H1 (cell line): ENCODE data around the gene AP3M1. TPM values are rescaled to one million over a fixed set of nuclear protein-coding genes. Genes with fewer than 3 reads are reported as not detected.

Source experiments
- CTCF ChIA-PET: fragments of 300-600 bp; sonication (Branson Sonifier 250); formaldehyde crosslinking; loops from one replicate; lab custom pipeline; 2021; ENCODE audit not compliant: partially characterized antibody; lab: Charles Lee
- POLR2A ChIA-PET: fragments of 300-600 bp; sonication (Branson Sonifier 250); formaldehyde crosslinking; loops from one replicate; lab custom pipeline; 2021; ENCODE audit warnings: inconsistent platforms; ENCODE audit not compliant: partially characterized antibody; lab: Charles Lee
- DNase-seq, 2 experiments: peaks; one replicate each; pipeline versions ENCODE4 v3.0.0 to v3.0.0-alpha.2; 2010 to 2022; ENCODE audit warnings: low spot score in 2 of 2, low read depth in 1 of 2, mixed read lengths in 1 of 2
- FAIRE-seq: peaks from 2 replicates; lab custom pipeline; 2011; peaks lifted over from hg19 to GRCh38; lab: Jason Lieb, UNC
- H2AFZ ChIP-seq: 2 replicates; pipeline ENCODE4 v1.8.1; 2012; ENCODE audit warnings: low read length, inconsistent platforms
- H2AK5ac ChIP-seq: 2 replicates; pipeline ENCODE4 v1.6.1; 2013; ENCODE audit warnings: low read depth, low read length
- H2BK120ac ChIP-seq: replicated peaks from 2 replicates; pipeline ENCODE3; 2013; ENCODE audit warnings: low read depth, low read length, inconsistent platforms
- H2BK12ac ChIP-seq: 2 replicates; pipeline ENCODE4 v1.6.1; 2013; ENCODE audit warnings: low read depth, low read length
- H2BK15ac ChIP-seq: 2 replicates; pipeline ENCODE4 v1.6.1; 2013; ENCODE audit warnings: low read length
- H2BK20ac ChIP-seq: 2 replicates; pipeline ENCODE4 v1.6.1; 2013; ENCODE audit warnings: low read length
- H2BK5ac ChIP-seq: 2 replicates; pipeline ENCODE4 v1.6.1; 2013; ENCODE audit warnings: low read depth, low read length
- H3K14ac ChIP-seq: 2 replicates; pipeline ENCODE4 v1.6.1; 2013; ENCODE audit warnings: inconsistent platforms; ENCODE audit not compliant: insufficient read length
- H3K18ac ChIP-seq: 2 replicates; pipeline ENCODE4 v1.6.1; 2013; ENCODE audit warnings: low read length; ENCODE audit errors: extremely low read depth
- H3K23ac ChIP-seq: 2 replicates; pipeline ENCODE4 v1.6.1; 2013; ENCODE audit warnings: inconsistent platforms; ENCODE audit not compliant: insufficient read length
- H3K23me2 ChIP-seq: 2 replicates; pipeline ENCODE4 v1.6.1; 2013; ENCODE audit warnings: low read depth, low read length
- H3K27ac ChIP-seq: 2 replicates; pipeline ENCODE4 v1.6.1; 2011; ENCODE audit warnings: low read depth, low read length, inconsistent platforms
- H3K27me3 ChIP-seq, 4 experiments: replicated peaks in 1 of 4; 1 replicate in 1 of 4; 2 replicates in 3 of 4; pipeline versions ENCODE4 v1.6.1 to v1.8.1; 2011 to 2013; ENCODE audit warnings: low read length in 3 of 4, mild to moderate bottlenecking in 3 of 4, inconsistent platforms in 2 of 4, mixed read lengths in 2 of 4, moderate library complexity in 1 of 4; ENCODE audit not compliant: control insufficient read depth in 3 of 4, insufficient read depth in 3 of 4; ENCODE audit errors: extremely low read depth in 1 of 4
- H3K36me3 ChIP-seq, 4 experiments: 2 replicates each; pipeline versions ENCODE4 v1.6.1 to v1.8.1; 2011 to 2013; ENCODE audit warnings: mild to moderate bottlenecking in 4 of 4, low read length in 3 of 4, moderate library complexity in 2 of 4, control low read depth in 1 of 4, inconsistent platforms in 1 of 4; ENCODE audit not compliant: insufficient read depth in 4 of 4, control insufficient read depth in 2 of 4
- H3K4ac ChIP-seq: replicated peaks from 2 replicates; pipeline ENCODE3; 2013; ENCODE audit warnings: low read length, low read depth, mixed read lengths, inconsistent platforms; ENCODE audit not compliant: insufficient read length
- H3K4me1 ChIP-seq, 4 experiments: replicated peaks in 1 of 4; 1 replicate in 1 of 4; 2 replicates in 3 of 4; pipeline versions ENCODE4 v1.6.1 to v1.8.1; 2011 to 2013; ENCODE audit warnings: low read length in 3 of 4, inconsistent platforms in 2 of 4, mixed read lengths in 1 of 4; ENCODE audit not compliant: insufficient read depth in 4 of 4, control insufficient read depth in 3 of 4
- H3K4me2 ChIP-seq, 2 experiments: 2 replicates each; pipeline versions ENCODE4 v1.6.1 to v1.8.1; 2011 to 2013; ENCODE audit warnings: low read depth in 2 of 2, low read length in 2 of 2, control low read depth in 1 of 2, inconsistent platforms in 1 of 2, mild to moderate bottlenecking in 1 of 2; ENCODE audit not compliant: insufficient read depth in 1 of 2
- H3K4me3 ChIP-seq, 4 experiments: fragments of 200-600, 300-600 bp in 1 of 4; sonication (generic), shearing (Covaris generic), sonication (Bioruptor Twin) in 1 of 4; 2 replicates each; pipeline versions ENCODE4 v1.5.1 to v1.8.1; 2011 to 2016; ENCODE audit warnings: low read length in 4 of 4, low read depth in 3 of 4, control low read depth in 2 of 4, inconsistent platforms in 2 of 4, mild to moderate bottlenecking in 2 of 4, mixed read lengths in 1 of 4, moderate library complexity in 1 of 4; ENCODE audit not compliant: insufficient read depth in 2 of 4; ENCODE audit errors: extremely low read depth in 1 of 4
- H3K56ac ChIP-seq: replicated peaks from 2 replicates; pipeline ENCODE3; 2013; ENCODE audit warnings: low read depth, mild to moderate bottlenecking, mixed read lengths, low read length, inconsistent platforms; ENCODE audit not compliant: insufficient read length
- H3K79me1 ChIP-seq: 2 replicates; pipeline ENCODE4 v1.6.1; 2013; ENCODE audit warnings: low read depth, low read length, control low read depth
- H3K79me2 ChIP-seq, 2 experiments: 2 replicates each; pipeline versions ENCODE4 v1.6.1 to v1.8.1; 2012 to 2013; ENCODE audit warnings: low read length in 2 of 2, mild to moderate bottlenecking in 2 of 2, inconsistent platforms in 1 of 2; ENCODE audit not compliant: insufficient read depth in 2 of 2, control insufficient read depth in 1 of 2
- H3K9ac ChIP-seq, 4 experiments: replicated peaks in 1 of 4; 1 replicate in 1 of 4; 2 replicates in 3 of 4; pipeline versions ENCODE4 v1.6.1 to v1.8.1; 2011 to 2013; ENCODE audit warnings: low read depth in 3 of 4, low read length in 3 of 4, control low read depth in 2 of 4, mild to moderate bottlenecking in 2 of 4, moderate library complexity in 2 of 4, inconsistent platforms in 1 of 4; ENCODE audit errors: extremely low read depth in 1 of 4
- H3K9me3 ChIP-seq, 2 experiments: 2 replicates each; pipeline versions ENCODE4 v1.6.1 to v1.8.1; 2012 to 2013; ENCODE audit warnings: mild to moderate bottlenecking in 2 of 2, moderate library complexity in 2 of 2, control low read depth in 1 of 2, inconsistent platforms in 1 of 2, low read depth in 1 of 2, low read length in 1 of 2, mixed read lengths in 1 of 2; ENCODE audit not compliant: insufficient read depth in 2 of 2
- H4K20me1 ChIP-seq, 2 experiments: replicated peaks in 1 of 2; 2 replicates each; pipeline versions ENCODE3 to v1.8.1; 2011 to 2013; ENCODE audit warnings: inconsistent platforms in 2 of 2, low read length in 2 of 2, mild to moderate bottlenecking in 1 of 2; ENCODE audit not compliant: insufficient read depth in 2 of 2, control insufficient read depth in 1 of 2
- H4K5ac ChIP-seq: 2 replicates; pipeline ENCODE4 v1.6.1; 2013; ENCODE audit warnings: low read length, low read depth, mixed read lengths, inconsistent platforms; ENCODE audit not compliant: insufficient read length
- H4K8ac ChIP-seq: 2 replicates; pipeline ENCODE4 v1.8.0; 2013; ENCODE audit warnings: mild to moderate bottlenecking, moderate library complexity, low read length, inconsistent platforms; ENCODE audit not compliant: insufficient read depth; ENCODE audit errors: extremely low read depth
- H4K91ac ChIP-seq: replicated peaks from 2 replicates; pipeline ENCODE3; 2013; ENCODE audit warnings: low read length, mixed read lengths, inconsistent platforms; ENCODE audit not compliant: insufficient read length
- ATF3 ChIP-seq: IDR thresholded peaks from 2 replicates; pipeline ENCODE4 v1.6.1; 2011; ENCODE audit warnings: low read depth, mild to moderate bottlenecking, low read length; ENCODE audit not compliant: insufficient read depth
- BCL11A ChIP-seq, 2 experiments: IDR thresholded peaks; one replicate each; pipeline ENCODE4 v1.6.1; 2011; ENCODE audit warnings: low read depth in 2 of 2, low read length in 2 of 2, mild to moderate bottlenecking in 2 of 2
- CHD1 ChIP-seq: IDR thresholded peaks from 2 replicates; pipeline ENCODE4 v1.6.1; 2012; ENCODE audit warnings: low read depth, low read length, improper control_type of control experiment
- CTBP2 ChIP-seq: IDR thresholded peaks from 2 replicates; pipeline ENCODE4 v1.7.0; 2011; ENCODE audit warnings: borderline replicate concordance, mild to moderate bottlenecking, moderate library complexity, mixed read lengths, low read length; ENCODE audit not compliant: insufficient read depth, insufficient read length
- GABPA ChIP-seq: IDR thresholded peaks from 2 replicates; pipeline ENCODE4 v1.6.1; 2011; ENCODE audit warnings: mild to moderate bottlenecking, low read length, moderate library complexity, borderline replicate concordance; ENCODE audit not compliant: insufficient read depth
- KDM4A ChIP-seq: IDR thresholded peaks from one replicate; pipeline ENCODE4 v1.7.1; 2012; ENCODE audit warnings: low read depth, mild to moderate bottlenecking, moderate library complexity, low read length, inconsistent platforms; ENCODE audit not compliant: severe bottlenecking
- POLR2A ChIP-seq, 2 experiments: IDR thresholded peaks; 1 replicate in 1 of 2; 2 replicates in 1 of 2; pipeline ENCODE4 v1.6.1; 2011; ENCODE audit warnings: low read depth in 2 of 2, low read length in 2 of 2, mild to moderate bottlenecking in 2 of 2; ENCODE audit errors: control extremely low read depth in 1 of 2
- POLR2AphosphoS5 ChIP-seq: IDR thresholded peaks from 2 replicates; pipeline ENCODE4 v1.6.1; 2011; ENCODE audit warnings: low read depth, low read length
- POU5F1 ChIP-seq: IDR thresholded peaks from 2 replicates; pipeline ENCODE4 v1.6.1; 2011; ENCODE audit warnings: low read depth, mild to moderate bottlenecking, low read length, moderate library complexity
- WGBS, 2 experiments: shearing (Covaris generic) in 1 of 2; methylation state at CpG; one replicate each; pipeline versions ENCODE4 v1.1.6 to v1.1.7; 2013 to 2015; ENCODE audit warnings: low lambda C conversion rate in 2 of 2, mixed read lengths in 2 of 2, inconsistent platforms in 1 of 2, low coverage in 1 of 2, missing lambda C conversion rate in 1 of 2; ENCODE audit not compliant: insufficient replicate concordance in 2 of 2, insufficient coverage in 1 of 2, insufficient read length in 1 of 2; ENCODE audit errors: extremely low coverage in 1 of 2, missing lambda C conversion rate in 1 of 2; 5-methylcytosine and 5-hydroxymethylcytosine counted together
- polyA plus RNA-seq, 7 experiments: library from polyadenylated mRNA; depleted of rRNA in 3 of 7; stranded (reverse) in 5 of 7; unstranded in 2 of 7; fragments of >200 nt in 5 of 7; fragments of 200-250 nt in 2 of 7; gene quantifications; 1 replicate in 5 of 7; 2 replicates in 1 of 7; 4 replicates in 1 of 7; pipeline versions ENCODE4 v1.2.1 to v1.2.3, GENCODE V29; 2011 to 2013; ENCODE audit warnings: missing spikeins in 2 of 7, mixed read lengths in 2 of 7
- total RNA-seq: library from RNA; stranded (reverse); fragmentation: NEBNext Ultra II Directional; extraction: Animal tissue kit (Norgen Biotek cat#: 25700); gene quantifications from 2 replicates; pipeline ENCODE4 v1.2.1, GENCODE V29; 2021

Gene AP3M1
- total and polyA plus RNA-seq, 2 of the 8 experiments (the other 6 are each of a cell fraction or from before 2014, with no cell fraction given) = 23.9 to 38.9 TPM

GRCh38 chr10:74084955-74085354 is 65.7 kb downstream of the AP3M1 start:
- Histone ChIP-seq H3K79me2 (peaks cover 0 to 26% of the 10 kb centered on the region in 2 experiments; a peak in 2 of 4 replicates), H3K56ac (no peak overlapping the region), H3K23me2 (no peaks in the 10 kb centered on the region), H3K4me3 (no peak overlapping the region), H3K9me3 (no peaks in the 10 kb centered on the region), H2BK12ac (no peak overlapping the region), H3K14ac (no peak overlapping the region), H3K79me1 (no peaks in the 10 kb centered on the region), H2AK5ac (no peak overlapping the region), H4K8ac (no peak overlapping the region), H2BK5ac (no peak overlapping the region), H2AFZ (no peak overlapping the region), H3K18ac (no peak overlapping the region), H3K4me1 (peaks cover 0 to 4% (median under 1%) of the 10 kb centered on the region in 4 experiments; a peak in 2 of 7 replicates), H4K20me1 (no peaks in the 10 kb centered on the region), H2BK20ac (no peak overlapping the region), H3K23ac (no peak overlapping the region), H3K36me3 (peaks cover 20 to 52% (median 36%) of the 10 kb centered on the region in 4 experiments), H3K4me2 (no peak overlapping the region), H4K5ac (no peak overlapping the region), H3K4ac (no peak overlapping the region), H4K91ac (no peak overlapping the region), H3K27me3 (no peaks in the 10 kb centered on the region), H3K9ac (no peak overlapping the region), H3K27ac (no peak overlapping the region), H2BK120ac (no peak overlapping the region), H2BK15ac (no peak overlapping the region)
- FAIRE-seq (no peak), DNase-seq (no peak)
- ChIA-PET CTCF (no interaction called here), POLR2A (no interaction called here)
- WGBS, 2 experiments = 99% methylated on average over 3 of the region's 3 CpGs; no CpG with 5 or more reads in 1 of the 2 experiments
- TF ChIP-seq BCL11A (IDR thresholded peaks at IDR 0.05; ENCODE audit: low read depth in 2 of 2, low read length in 2 of 2) (no peak), POU5F1 (no peak), ATF3 (no peak), CHD1 (no peak), CTBP2 (no peak), POLR2AphosphoS5 (no peak), GABPA (no peak), POLR2A (IDR thresholded peaks at IDR 0.05; ENCODE audit: control extremely low read depth in 1 of 2, low read depth in 2 of 2, low read length in 2 of 2) (no peak), KDM4A (no peak)
